Measurements from ENCODE around the gene VTI1A. TPM values are rescaled to one million over a fixed set of nuclear protein-coding genes. Genes with fewer than 3 reads are reported as not detected.

VTI1A gene
- total RNA-seq, 1 experiment from 2014 or later: 28.6 TPM

- CTCF ChIA-PET: no interaction called here
- no peaks in the 10 kb centered on the region for H3K27me3 Mint-ChIP-seq (ENCODE audit: unreplicated experiment)
- no peaks in the 10 kb centered on the region for H3K36me3 Mint-ChIP-seq (ENCODE audit: insufficient read depth, unreplicated experiment)
- no peaks in the 10 kb centered on the region for H3K9me3 Mint-ChIP-seq (ENCODE audit: low read depth, unreplicated experiment)
- TF ChIP-seq CTCF (IDR thresholded peaks at IDR 0.05; ENCODE audit: unreplicated experiment): no peak
- no peak overlapping the region for H3K27ac Mint-ChIP-seq (ENCODE audit: unreplicated experiment)
- intact Hi-C loops (cut with micrococcal nuclease; ENCODE audit: unreplicated experiment): no loop called here
- no peaks in the 10 kb centered on the region for H3K4me1 Mint-ChIP-seq (ENCODE audit: low read depth, unreplicated experiment)
- DNase-seq: no peak
- no peak overlapping the region for H3K4me3 Mint-ChIP-seq (ENCODE audit: low read depth, unreplicated experiment)
- no TSS peak for BruUV-seq (replicated peaks)
These were observed 254.9 kb downstream of the VTI1A start for GRCh38 chr10:112701878-112702255.

GRCh38 chr10:112706577-112706976 is 259.6 kb downstream of the VTI1A start:
- no TSS peak for BruUV-seq (replicated peaks)
- Mint-ChIP-seq H3K36me3 (ENCODE audit: insufficient read depth, unreplicated experiment) (no peaks in the 10 kb centered on the region), H3K4me3 (ENCODE audit: low read depth, unreplicated experiment) (no peak overlapping the region), H3K27me3 (ENCODE audit: unreplicated experiment) (no peaks in the 10 kb centered on the region), H3K27ac (ENCODE audit: unreplicated experiment) (no peak overlapping the region), H3K9me3 (ENCODE audit: low read depth, unreplicated experiment) (no peaks in the 10 kb centered on the region), H3K4me1 (ENCODE audit: low read depth, unreplicated experiment) (no peaks in the 10 kb centered on the region)
- no peak for DNase-seq
- intact Hi-C loops (cut with micrococcal nuclease; ENCODE audit: unreplicated experiment): no loop called here
- CTCF ChIA-PET: no interaction called here
- TF ChIP-seq CTCF (IDR thresholded peaks at IDR 0.05; ENCODE audit: unreplicated experiment): no peak

GRCh38 chr10:112708461-112708860 is 261.4 kb downstream of the VTI1A start:
- no peaks in the 10 kb centered on the region for H3K9me3 Mint-ChIP-seq (ENCODE audit: low read depth, unreplicated experiment)
- H3K27ac Mint-ChIP-seq (ENCODE audit: unreplicated experiment): no peak overlapping the region
- no peaks in the 10 kb centered on the region for H3K27me3 Mint-ChIP-seq (ENCODE audit: unreplicated experiment)
- no TSS peak for BruUV-seq (replicated peaks)
- no peak overlapping the region for H3K4me3 Mint-ChIP-seq (ENCODE audit: low read depth, unreplicated experiment)
- intact Hi-C loops (cut with micrococcal nuclease; ENCODE audit: unreplicated experiment): no loop called here
- H3K36me3 Mint-ChIP-seq (ENCODE audit: insufficient read depth, unreplicated experiment): no peaks in the 10 kb centered on the region
- CTCF ChIA-PET: interaction anchor here (0.7 kb wide), 1 partner anchor 604 kb away, joined by 3 read pairs; no protein-coding TSS in a partner anchor
- no peak for DNase-seq
- TF ChIP-seq CTCF (IDR thresholded peaks at IDR 0.05; ENCODE audit: unreplicated experiment): no peak
- no peaks in the 10 kb centered on the region for H3K4me1 Mint-ChIP-seq (ENCODE audit: low read depth, unreplicated experiment)

- intact Hi-C loops (cut with micrococcal nuclease; ENCODE audit: unreplicated experiment): no loop called here
- Mint-ChIP-seq H3K4me1 (ENCODE audit: low read depth, unreplicated experiment) (peaks cover under 1% of the 10 kb centered on the region), H3K9me3 (ENCODE audit: low read depth, unreplicated experiment) (no peaks in the 10 kb centered on the region), H3K27me3 (ENCODE audit: unreplicated experiment) (no peaks in the 10 kb centered on the region), H3K36me3 (ENCODE audit: insufficient read depth, unreplicated experiment) (no peaks in the 10 kb centered on the region), H3K4me3 (ENCODE audit: low read depth, unreplicated experiment) (no peak overlapping the region), H3K27ac (ENCODE audit: unreplicated experiment) (no peak overlapping the region)
- DNase-seq: no peak
- TF ChIP-seq CTCF (IDR thresholded peaks at IDR 0.05; ENCODE audit: unreplicated experiment): no peak
- CTCF ChIA-PET: no interaction called here
- no TSS peak for BruUV-seq (replicated peaks)
These were observed 263.5 kb downstream of the VTI1A start for GRCh38 chr10:112710528-112710927.

Measured in Calu3 (cell line).